Fibroblast of pulmonary artery (primary cell): Measurements from ENCODE around the gene SUCLG2.

Experiments
- DNase-seq: peaks from one replicate; pipeline ENCODE4 v3.0.0-alpha.2; 2010; ENCODE audit warnings: low read depth
- H3K4me3 ChIP-seq: replicated peaks from 2 replicates; pipeline ENCODE4 v1.5.1; 2011; ENCODE audit warnings: low read depth, mild to moderate bottlenecking, control low read depth, low read length, moderate library complexity
- TF ChIP-seq, protein P1 (sequence below): IDR thresholded peaks from 2 replicates; pipeline ENCODE4 v1.5.1; 2011; ENCODE audit warnings: mild to moderate bottlenecking, control low read depth, low read length, inconsistent platforms; ENCODE audit errors: missing control alignments

SUCLG2 gene

DNA sequence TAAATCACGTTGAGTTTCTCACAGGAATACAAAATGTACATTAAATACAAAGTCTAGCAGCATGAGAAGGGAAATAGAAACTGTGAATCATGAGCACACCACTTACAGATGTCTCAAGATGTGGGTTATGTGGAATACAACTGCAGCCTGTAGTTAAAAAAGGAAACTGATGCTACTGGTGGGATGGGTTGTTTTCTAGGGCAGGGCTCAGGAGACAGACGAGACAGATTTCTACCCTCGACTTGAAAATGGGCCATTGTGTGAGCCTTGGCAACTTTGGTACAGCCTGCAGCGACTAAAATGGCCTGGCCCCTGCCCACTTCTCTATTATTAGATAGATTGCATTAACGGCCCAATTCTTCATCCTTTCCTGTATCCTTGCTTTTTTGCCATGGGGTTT, 293.1 kb downstream of the SUCLG2 start:
- H3K4me3 ChIP-seq = no peak overlapping the region
- no peak for DNase-seq
- TF ChIP-seq, protein P1, sequence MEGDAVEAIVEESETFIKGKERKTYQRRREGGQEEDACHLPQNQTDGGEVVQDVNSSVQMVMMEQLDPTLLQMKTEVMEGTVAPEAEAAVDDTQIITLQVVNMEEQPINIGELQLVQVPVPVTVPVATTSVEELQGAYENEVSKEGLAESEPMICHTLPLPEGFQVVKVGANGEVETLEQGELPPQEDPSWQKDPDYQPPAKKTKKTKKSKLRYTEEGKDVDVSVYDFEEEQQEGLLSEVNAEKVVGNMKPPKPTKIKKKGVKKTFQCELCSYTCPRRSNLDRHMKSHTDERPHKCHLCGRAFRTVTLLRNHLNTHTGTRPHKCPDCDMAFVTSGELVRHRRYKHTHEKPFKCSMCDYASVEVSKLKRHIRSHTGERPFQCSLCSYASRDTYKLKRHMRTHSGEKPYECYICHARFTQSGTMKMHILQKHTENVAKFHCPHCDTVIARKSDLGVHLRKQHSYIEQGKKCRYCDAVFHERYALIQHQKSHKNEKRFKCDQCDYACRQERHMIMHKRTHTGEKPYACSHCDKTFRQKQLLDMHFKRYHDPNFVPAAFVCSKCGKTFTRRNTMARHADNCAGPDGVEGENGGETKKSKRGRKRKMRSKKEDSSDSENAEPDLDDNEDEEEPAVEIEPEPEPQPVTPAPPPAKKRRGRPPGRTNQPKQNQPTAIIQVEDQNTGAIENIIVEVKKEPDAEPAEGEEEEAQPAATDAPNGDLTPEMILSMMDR = no peak

DNA sequence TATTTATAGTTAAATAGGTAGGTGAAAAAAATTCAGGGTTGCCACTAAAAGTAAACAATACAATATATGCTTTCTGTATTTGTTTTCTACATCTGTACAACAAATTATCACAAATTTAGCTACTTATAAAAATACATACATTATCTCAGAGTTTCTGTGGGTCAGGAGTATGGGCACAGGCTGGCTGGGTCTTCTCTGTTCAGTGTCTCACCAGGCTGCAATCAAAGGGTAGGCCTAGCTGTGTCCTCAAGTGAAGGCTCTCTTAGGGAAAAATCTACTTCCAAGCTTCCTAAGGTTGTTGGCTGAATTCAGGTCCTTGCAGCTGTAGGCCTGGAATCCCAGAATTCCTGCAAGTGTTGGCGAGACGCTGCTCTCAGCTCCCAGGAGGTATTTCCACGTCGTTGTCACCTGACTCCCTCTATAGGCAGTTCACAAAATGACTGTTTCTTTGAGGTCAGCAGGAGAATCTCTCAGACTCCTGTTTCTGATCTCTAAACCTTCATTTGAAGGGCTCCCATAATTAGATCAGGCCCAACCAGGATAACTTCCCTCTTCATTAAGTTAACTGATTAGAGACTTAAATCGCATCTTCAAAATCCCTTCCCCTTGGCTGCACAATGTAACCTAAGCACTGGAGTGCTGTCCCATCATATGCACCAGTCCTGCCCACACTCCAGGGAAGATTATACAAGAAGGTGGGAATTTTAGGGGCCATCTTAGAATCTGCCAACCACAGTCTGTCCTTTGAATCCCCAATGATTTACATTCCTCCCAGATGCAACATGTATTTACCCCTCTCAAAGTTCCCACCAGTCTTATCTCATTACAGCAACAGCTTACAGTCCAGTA, 296.6 kb downstream of the SUCLG2 start:
- DNase-seq = peak; percentile 51

DNA sequence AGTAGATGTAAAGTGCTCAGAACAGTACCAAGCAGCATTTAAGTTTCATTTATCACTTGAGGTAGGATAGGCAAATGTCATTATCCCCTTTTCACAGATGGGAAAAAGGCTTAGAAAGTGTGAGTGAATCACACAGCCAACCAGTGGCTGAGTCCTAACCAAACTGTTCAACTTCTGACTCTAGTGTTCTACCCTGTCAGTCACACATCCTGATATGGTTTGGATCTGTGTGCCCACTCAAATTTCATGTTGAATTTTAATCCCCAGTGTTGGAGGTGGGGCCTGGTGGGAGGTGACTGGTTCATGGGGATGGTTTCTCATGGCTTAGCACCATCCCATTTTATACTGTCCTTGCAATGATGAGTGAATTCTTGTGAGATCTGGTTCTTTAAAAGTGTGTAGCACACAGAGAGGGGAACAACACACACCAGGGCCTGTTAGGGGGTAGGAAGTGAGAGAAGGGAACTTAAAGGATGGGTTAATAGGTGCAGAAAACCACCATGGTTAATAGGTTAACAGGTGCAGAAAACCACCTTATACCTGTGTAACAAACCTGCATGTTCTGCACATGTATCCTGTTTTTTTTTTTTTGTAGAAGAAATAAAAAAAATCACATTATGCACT, 304.7 kb downstream of the SUCLG2 start:
- TF ChIP-seq, protein P1 = no peak
- no peak for DNase-seq
- no peak overlapping the region for H3K4me3 ChIP-seq

More for the DNA sequence above, 296.6 kb downstream of the SUCLG2 start:
- H3K4me3 ChIP-seq = no peak overlapping the region
- TF ChIP-seq, protein P1 = peak; percentile 45

DNA sequence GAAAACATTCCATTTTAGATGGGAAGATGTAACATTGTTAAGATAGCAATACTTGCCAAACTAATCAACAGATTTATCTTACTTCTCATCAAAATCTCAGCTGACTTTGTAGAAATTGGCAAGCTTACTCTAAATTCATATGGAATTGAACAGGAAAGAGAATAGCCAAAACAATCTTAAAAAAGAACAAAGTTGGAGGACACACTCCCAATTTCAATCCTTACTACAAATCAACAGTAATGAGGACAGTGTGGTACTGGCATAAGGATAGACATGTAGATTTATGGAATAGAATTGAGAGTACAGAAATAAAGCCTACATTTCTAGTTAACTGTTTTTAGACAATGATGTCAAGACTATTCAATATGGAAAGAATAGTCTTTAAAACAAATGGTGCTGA, 308.3 kb downstream of the SUCLG2 start:
- no peak overlapping the region for H3K4me3 ChIP-seq
- no peak for DNase-seq
- TF ChIP-seq, protein P1 = no peak

DNA sequence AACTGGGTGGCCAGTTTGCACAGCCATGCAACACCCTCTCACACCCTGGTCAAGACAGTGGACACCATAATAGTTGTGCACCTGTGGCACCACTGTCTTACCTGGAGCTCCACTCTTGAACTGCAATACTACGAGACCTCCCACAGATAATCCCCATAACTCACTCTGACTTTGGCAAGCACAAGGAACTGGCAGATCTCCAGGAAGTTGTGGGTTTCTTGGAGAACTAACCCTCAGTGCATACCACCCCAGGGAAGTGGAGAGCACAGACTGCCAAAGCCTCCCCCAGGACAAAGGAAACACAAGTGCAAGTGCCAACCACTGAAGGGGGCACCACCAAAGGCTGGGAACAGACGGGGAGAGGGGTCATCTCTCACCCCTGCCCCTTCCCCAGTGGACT, 318.6 kb downstream of the SUCLG2 start:
- TF ChIP-seq, protein P1 = no peak
- DNase-seq = no peak
- no peak overlapping the region for H3K4me3 ChIP-seq

DNA sequence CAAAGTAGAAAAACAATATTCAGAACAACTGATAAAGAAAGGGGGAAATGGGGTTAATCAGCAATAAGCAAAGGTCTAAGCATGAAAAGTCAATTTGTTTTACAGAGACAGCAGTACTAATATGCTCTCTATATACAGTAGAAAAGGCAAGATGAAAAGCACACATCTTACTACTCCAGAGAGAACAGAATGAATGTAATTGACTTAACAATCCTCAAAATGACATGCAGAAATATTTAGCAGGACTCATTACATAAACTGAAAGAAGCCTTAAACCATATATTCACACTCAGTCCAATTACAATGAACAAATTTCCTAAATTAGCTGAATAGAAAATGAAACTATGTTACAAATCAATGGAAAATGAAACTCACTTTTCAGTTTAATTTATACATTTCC, 319.8 kb downstream of the SUCLG2 start:
- DNase-seq = no peak
- no peak overlapping the region for H3K4me3 ChIP-seq
- TF ChIP-seq, protein P1 = no peak

DNA sequence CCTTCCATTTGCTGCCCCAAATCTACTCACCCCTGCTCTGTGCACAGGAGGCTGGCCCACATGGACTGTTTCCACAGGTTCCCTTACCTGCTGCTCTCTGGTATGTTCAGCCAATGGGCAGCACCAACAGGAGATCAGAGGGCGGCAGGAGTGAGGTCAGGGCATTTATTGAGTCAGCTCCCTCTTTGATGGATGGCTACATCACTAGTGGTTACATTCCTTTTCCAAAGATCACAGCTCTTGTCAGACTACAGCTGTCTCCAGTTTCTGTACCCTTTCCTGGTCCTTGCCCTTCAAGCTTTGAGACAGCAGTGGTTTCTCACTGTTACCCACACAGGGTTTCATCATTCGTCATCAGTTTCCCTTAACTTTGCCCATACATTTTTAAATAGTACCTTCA, 325.1 kb downstream of the SUCLG2 start:
- TF ChIP-seq, protein P1 = no peak
- H3K4me3 ChIP-seq = no peak overlapping the region
- no peak for DNase-seq
